SHP77 treated with DMSO at 0.1 percent for 48 hours (cell line): ENCODE data around the gene ELOVL4.
A peak's percentile ranks its signal among the peaks of the same experiment; 100 is the strongest.

ENCODE experiments used
- DNase-seq: peaks from one replicate; lab custom pipeline; 2025; lab: John Stamatoyannopoulos, UW

ELOVL4 gene

DNA sequence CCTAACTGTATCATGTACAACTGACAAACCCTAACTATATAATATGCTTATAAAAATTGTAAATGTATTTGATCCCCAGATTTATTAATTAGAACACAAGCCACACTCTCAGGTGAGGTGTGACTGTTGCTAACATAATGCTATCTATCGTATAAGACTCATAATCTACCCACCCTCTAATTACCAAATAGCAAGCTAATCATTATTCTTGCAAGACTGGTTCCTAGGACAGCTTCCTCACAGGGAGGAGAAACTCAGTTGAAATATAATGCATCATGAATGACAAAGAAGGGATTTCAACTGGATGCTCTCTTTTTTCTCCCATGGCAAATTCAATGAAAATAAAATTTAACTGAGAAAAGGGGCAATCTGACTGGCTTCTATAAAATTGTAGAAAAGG lies 35.4 kb downstream of the ELOVL4 start:
- no peak for DNase-seq

GRCh38 chr6:79909517-79909916 lies 37.8 kb downstream of the ELOVL4 start:
- DNase-seq: no peak

DNA sequence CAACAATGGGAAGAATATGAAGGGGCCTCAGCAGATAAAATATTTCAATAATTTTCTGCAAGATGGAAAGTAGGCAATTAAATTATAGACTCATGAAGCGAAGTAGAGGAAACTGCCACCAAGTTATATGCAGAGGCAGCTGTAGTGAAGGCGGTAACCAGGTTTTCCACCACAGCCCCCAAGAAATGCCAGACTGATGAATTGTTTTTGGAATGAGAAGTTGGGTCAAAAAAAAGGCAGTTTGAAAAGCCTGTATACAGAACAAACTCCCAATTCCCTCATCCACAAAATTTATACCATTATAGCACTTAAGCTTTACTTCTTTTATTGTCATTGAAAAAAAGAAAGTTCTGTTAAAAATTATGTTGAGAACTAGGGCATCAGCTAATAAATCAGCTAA lies 45.3 kb downstream of the ELOVL4 start:
- DNase-seq: no peak

DNA sequence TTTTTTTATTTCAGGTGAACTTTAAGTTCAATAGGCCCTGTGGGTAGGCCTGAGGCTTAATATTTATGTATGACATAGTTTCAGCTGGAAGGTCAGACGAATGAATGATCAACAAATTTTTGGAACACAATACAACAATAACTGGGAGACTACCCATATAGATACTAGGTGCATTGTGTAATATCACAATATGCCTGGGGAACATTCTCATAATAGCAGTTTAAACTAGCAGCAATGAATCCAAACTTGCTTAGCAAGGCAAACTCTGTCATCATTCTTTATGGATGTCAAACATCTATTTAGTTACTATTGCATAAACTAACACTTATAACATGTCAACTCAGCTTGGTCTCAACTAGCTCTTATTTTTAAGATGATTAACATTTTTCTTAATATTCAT lies 49.3 kb downstream of the ELOVL4 start:
- no peak for DNase-seq

- DNase-seq: no peak
Observed at GRCh38 chr6:79896075-79896449, 51.3 kb downstream of the ELOVL4 start.

DNA sequence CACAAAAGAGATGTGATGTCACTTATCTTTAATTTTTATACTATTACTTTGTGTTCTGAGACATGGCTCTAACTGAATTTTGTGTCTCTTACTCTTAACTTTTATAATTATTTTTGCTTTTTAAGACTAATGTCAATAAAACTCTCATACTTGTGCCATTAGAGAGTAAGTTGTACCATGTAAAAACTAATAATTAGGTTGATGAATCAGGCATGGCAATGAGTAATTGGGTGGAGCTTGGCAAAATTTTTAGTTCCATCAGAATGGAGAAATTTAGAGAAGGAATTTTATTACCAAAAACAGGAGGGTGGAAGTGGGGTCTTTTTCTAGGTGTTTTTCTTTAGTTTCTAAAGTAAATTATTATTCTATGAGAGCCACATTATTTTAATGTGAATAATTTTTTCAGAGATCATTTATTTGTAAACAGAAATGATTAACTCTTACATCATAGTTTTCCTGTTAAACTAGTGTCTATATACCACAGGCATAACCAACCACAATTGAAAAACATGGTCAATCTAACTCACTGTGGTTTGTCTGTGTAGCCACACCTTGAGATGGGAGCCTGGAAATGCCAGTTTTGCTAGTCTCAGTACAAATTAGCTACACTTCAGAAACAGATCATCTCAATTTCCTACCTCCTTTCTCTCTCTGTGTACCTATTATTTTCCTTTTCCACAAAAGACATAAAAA lies 51.8 kb downstream of the ELOVL4 start:
- no peak for DNase-seq

GRCh38 chr6:79894939-79895338 lies 52.4 kb downstream of the ELOVL4 start:
- no peak for DNase-seq

DNA sequence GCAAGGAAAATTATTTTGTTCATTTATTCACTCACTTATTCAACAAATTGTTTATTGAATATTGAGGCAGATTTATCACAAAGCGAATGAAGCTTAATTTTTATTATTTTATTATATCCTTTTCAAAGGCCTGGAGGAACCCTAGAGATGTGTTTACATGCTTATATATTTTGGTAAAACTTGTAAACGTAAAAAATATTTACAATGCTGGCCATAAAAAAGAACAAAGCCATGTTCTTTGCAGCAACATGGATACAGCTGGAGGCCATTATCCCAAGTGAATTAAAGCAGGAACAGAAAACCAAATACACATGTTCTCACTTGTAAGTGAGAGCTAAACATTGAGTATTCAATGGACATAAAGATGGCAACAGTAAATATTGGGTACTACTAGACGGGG lies 58.8 kb downstream of the ELOVL4 start:
- no peak for DNase-seq

DNA sequence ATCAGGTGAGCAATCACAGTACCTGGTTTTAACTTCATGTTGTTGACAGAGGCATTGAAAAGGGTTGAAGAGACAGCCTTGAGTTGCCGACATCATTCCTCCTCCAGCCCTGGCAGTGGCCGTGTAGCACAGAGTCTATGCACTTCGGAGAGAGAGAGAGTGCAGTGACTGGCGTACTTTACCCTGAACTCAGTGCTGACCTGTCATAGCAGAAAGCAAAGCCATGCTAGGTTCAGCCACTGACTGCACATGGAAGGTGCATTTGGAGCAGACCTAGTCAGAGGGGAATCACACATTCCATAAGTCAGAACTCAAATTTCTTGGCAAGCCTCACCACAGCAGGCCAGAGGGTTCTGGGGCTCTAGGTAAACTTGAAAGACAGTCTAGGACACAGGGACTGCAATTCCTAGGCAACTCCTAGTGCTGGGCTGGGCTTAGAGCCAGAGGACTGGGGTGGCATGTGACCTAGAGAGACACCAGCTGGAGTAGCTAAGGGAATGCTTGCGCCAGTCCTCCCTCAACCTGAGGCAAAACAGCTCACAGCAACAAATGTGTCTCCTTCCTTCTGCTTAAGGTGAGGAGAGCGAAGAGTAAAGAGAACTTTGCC lies 69.1 kb downstream of the ELOVL4 start:
- DNase-seq: no peak

DNA sequence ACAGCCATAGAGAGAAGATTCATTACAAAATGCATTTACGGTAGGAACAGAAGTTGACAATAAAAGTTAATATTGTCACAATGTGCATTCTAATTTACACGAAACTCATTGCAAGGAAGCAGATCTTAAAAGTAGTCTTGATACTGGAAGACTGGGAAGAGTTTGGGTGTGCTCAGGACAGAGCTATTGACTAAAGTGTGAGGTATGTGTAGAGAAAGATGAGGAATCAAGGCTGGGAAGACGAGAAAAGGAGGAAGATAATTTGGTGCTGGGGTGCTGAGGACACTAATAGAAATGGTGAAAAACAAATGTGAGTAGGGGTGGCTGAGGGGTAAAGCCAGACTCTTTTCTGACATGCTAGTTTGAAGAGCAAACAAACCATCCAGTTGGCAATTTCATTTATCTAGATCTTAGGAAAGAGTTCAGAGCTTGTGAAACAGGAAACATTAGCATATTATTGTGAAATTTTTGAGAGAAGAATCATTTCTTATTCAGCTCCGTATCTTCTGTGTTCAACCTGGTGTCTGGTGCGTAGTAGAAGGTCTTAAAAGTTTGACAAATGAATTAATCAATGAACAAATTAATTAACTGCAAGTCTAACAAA lies 72.7 kb downstream of the ELOVL4 start:
- no peak for DNase-seq

- no peak for DNase-seq
Observed at GRCh38 chr6:79872986-79873385, 74.4 kb downstream of the ELOVL4 start.

DNA sequence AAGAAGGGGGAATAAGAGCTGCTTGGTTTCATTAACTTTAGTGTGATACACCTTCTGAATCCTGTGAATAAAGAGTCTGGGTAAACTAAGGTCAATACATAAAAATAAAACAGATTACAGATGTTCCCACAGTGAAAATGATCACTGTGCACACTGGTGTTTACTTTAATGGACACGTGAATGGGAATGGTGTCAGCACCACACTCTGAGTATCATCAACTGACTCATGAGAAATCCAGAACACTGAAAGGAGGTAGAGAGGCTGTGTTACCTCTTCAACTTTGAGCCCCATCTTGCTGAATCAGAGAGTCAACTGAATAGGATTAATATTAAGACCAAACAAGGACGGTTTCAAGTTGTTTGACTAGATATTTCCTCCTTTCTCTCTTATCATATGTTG lies 75.0 kb downstream of the ELOVL4 start:
- DNase-seq: no peak

- DNase-seq: peak; percentile 63
Observed at GRCh38 chr6:79869600-79870084, 77.7 kb downstream of the ELOVL4 start.

- DNase-seq: no peak
Observed at GRCh38 chr6:79869184-79869583, 78.2 kb downstream of the ELOVL4 start.

GRCh38 chr6:79868098-79868722 lies 79.1 kb downstream of the ELOVL4 start:
- peak; percentile 86 for DNase-seq
